Esophagus squamous epithelium (tissue), 4 donors: Measurements from ENCODE around the gene RPUSD4.

ENCODE experiments used
- POLR2A ChIP-seq, 4 donors: fragments of 450-650 bp; IDR thresholded peaks; one replicate each; pipeline ENCODE4 v1.6.1; 2017; ENCODE audit warnings: antibody characterized with exemption in 4 of 4, mild to moderate bottlenecking in 4 of 4, moderate library complexity in 3 of 4
- TF ChIP-seq, protein P1 (sequence below), 6 experiments: fragments of 450-650 bp in 4 of 6; fragments of 200-600 bp in 2 of 6; sonication (generic) in 2 of 6; IDR thresholded peaks; one replicate each; pipeline ENCODE4 v1.5.1; 2016 to 2019; ENCODE audit warnings: antibody characterized with exemption in 6 of 6, mild to moderate bottlenecking in 4 of 6, moderate library complexity in 4 of 6

DNA sequence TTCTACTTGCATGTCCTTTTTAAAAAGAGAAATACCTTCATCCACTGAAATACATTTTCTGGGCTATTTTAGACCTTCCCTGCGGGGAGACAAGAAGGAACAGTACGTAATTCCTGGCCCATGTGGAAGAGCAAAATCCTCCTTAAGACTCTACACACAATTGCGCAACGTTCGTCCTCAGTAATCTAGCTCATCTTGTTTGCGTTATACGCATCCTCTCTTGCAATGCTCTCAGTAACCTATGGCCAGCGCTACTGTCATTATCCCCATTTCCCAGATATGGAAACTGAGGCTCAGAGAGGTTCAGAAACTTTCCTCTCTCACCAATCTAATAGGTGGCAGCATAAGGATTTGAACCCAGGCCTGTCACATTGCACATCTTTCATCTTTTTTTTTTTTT lies 54.6 kb downstream of the RPUSD4 start:
- TF ChIP-seq, protein P1, sequence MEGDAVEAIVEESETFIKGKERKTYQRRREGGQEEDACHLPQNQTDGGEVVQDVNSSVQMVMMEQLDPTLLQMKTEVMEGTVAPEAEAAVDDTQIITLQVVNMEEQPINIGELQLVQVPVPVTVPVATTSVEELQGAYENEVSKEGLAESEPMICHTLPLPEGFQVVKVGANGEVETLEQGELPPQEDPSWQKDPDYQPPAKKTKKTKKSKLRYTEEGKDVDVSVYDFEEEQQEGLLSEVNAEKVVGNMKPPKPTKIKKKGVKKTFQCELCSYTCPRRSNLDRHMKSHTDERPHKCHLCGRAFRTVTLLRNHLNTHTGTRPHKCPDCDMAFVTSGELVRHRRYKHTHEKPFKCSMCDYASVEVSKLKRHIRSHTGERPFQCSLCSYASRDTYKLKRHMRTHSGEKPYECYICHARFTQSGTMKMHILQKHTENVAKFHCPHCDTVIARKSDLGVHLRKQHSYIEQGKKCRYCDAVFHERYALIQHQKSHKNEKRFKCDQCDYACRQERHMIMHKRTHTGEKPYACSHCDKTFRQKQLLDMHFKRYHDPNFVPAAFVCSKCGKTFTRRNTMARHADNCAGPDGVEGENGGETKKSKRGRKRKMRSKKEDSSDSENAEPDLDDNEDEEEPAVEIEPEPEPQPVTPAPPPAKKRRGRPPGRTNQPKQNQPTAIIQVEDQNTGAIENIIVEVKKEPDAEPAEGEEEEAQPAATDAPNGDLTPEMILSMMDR (IDR thresholded peaks at IDR 0.05) = no peak
- TF ChIP-seq POLR2A (IDR thresholded peaks at IDR 0.05) = no peak
